ENCODE results near the gene GPR37.

Gene GPR37

GRCh38 chr7:124792002-124792401, 26.4 kb upstream of the GPR37 start:
- no peaks in the 10 kb centered on the region for H3K27me3 ChIP-seq (ENCODE audit: control insufficient read depth in 1 of 2, insufficient read depth in 1 of 2, low read length in 2 of 2)
- no peak overlapping the region for H2BK120ac ChIP-seq (ENCODE audit: low read depth, low read length)
- no peak overlapping the region for H3K4ac ChIP-seq (ENCODE audit: low read depth in 1 of 2, low read length in 2 of 2)
- H2AK5ac ChIP-seq (ENCODE audit: low read length, severe bottlenecking) = no peak overlapping the region
- H2AFZ ChIP-seq (ENCODE audit: low read depth, low read length) = no peak overlapping the region
- no peak overlapping the region for H3K4me3 ChIP-seq (ENCODE audit: insufficient read depth in 1 of 2, low read depth in 1 of 2, low read length in 2 of 2)
- no peak overlapping the region for H4K91ac ChIP-seq (ENCODE audit: low read length)
- no peak overlapping the region for H3K18ac ChIP-seq (ENCODE audit: low read depth in 1 of 2, low read length in 2 of 2)
- H3K14ac ChIP-seq (ENCODE audit: low read length in 2 of 2) = no peak overlapping the region
- H3K36me3 ChIP-seq (ENCODE audit: control insufficient read depth in 1 of 2, insufficient read depth in 2 of 2, low read depth in 1 of 2, low read length in 2 of 2) = no peaks in the 10 kb centered on the region
- no peak overlapping the region for H4K8ac ChIP-seq (ENCODE audit: low read length)
- no peak overlapping the region for H2BK12ac ChIP-seq (ENCODE audit: low read length in 2 of 2)
- DNase-seq = peak; percentile 39
- no peak overlapping the region for H3K4me2 ChIP-seq (ENCODE audit: low read length, poor library complexity, severe bottlenecking)
- H3K9me3 ChIP-seq (ENCODE audit: control insufficient read depth, low read length) = no peaks in the 10 kb centered on the region
- H3K79me1 ChIP-seq (replicated peaks; ENCODE audit: low read length, poor library complexity, severe bottlenecking) = no peaks in the 10 kb centered on the region
- no peak overlapping the region for H3K9ac ChIP-seq (ENCODE audit: low read length)
- no peak overlapping the region for H3K23ac ChIP-seq (ENCODE audit: low read length in 2 of 2)
- H3K27ac ChIP-seq (ENCODE audit: low read length, poor library complexity, severe bottlenecking) = no peak overlapping the region
- no peak overlapping the region for H2BK15ac ChIP-seq (ENCODE audit: low read depth, poor library complexity, severe bottlenecking)
- no peaks in the 10 kb centered on the region for H3K4me1 ChIP-seq (ENCODE audit: control insufficient read depth, insufficient read depth, low read depth, low read length)
- H2BK5ac ChIP-seq (ENCODE audit: low read depth, low read length, poor library complexity, severe bottlenecking) = no peak overlapping the region

DNA sequence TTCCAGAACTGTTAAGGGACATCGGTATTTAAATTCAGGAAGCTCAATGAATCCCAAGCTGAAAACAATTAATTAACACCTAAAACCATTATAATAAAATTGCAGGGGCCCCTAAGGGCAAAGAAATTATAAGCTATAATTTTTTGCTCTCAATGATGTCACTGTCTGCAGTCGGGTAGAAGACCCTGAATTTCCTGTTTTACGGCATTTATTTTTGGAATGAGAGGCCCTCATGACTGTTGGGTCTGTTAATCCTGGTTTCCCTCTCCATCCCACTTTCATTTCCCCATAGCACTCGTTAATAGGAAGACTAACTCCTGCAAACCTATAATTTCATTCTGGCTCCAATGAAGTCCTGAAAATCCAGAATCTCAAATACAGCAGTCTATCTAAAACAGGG, 25.8 kb upstream of the GPR37 start:
- Histone ChIP-seq H3K23ac (ENCODE audit: low read length in 2 of 2) (no peak overlapping the region), H2AFZ (ENCODE audit: low read depth, low read length) (no peak overlapping the region), H3K4me1 (ENCODE audit: control insufficient read depth, insufficient read depth, low read depth, low read length) (no peaks in the 10 kb centered on the region), H2AK5ac (ENCODE audit: low read length, severe bottlenecking) (no peak overlapping the region), H3K79me1 (replicated peaks; ENCODE audit: low read length, poor library complexity, severe bottlenecking) (no peaks in the 10 kb centered on the region), H3K27me3 (ENCODE audit: control insufficient read depth in 1 of 2, insufficient read depth in 1 of 2, low read length in 2 of 2) (no peaks in the 10 kb centered on the region), H3K18ac (ENCODE audit: low read depth in 1 of 2, low read length in 2 of 2) (no peak overlapping the region), H2BK5ac (ENCODE audit: low read depth, low read length, poor library complexity, severe bottlenecking) (no peak overlapping the region), H4K91ac (ENCODE audit: low read length) (no peak overlapping the region), H2BK120ac (ENCODE audit: low read depth, low read length) (no peak overlapping the region), H3K4me3 (ENCODE audit: insufficient read depth in 1 of 2, low read depth in 1 of 2, low read length in 2 of 2) (no peak overlapping the region), H3K4me2 (ENCODE audit: low read length, poor library complexity, severe bottlenecking) (no peak overlapping the region), H3K9me3 (ENCODE audit: control insufficient read depth, low read length) (no peaks in the 10 kb centered on the region), H2BK15ac (ENCODE audit: low read depth, poor library complexity, severe bottlenecking) (no peak overlapping the region), H3K14ac (ENCODE audit: low read length in 2 of 2) (no peak overlapping the region), H4K8ac (ENCODE audit: low read length) (no peak overlapping the region), H2BK12ac (ENCODE audit: low read length in 2 of 2) (no peak overlapping the region), H3K4ac (ENCODE audit: low read depth in 1 of 2, low read length in 2 of 2) (no peak overlapping the region), H3K9ac (ENCODE audit: low read length) (no peak overlapping the region), H3K27ac (ENCODE audit: low read length, poor library complexity, severe bottlenecking) (no peak overlapping the region), H3K36me3 (ENCODE audit: control insufficient read depth in 1 of 2, insufficient read depth in 2 of 2, low read depth in 1 of 2, low read length in 2 of 2) (no peaks in the 10 kb centered on the region)
- WGBS = 74% methylated on average over 3 of the region's 4 CpGs
- DNase-seq = no peak

DNA sequence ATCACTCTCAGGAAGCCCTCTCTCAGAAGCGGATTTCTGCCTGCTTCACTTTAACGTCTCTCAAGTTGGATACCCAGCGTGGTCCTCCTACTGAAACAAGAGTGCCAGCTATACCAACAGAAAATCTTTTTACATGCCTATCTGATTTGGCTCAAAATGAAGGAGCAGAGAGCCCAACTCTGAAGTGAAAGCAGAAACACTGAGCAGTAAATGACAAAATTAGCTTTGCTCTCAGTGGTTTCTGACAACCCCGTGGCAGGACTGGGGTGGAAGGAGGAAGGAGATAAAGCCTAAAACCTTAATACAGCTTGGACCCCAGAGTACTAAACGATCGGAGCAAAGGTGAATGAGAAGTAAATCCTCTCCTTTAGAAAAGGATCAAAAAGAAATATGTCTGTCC, 25.1 kb upstream of the GPR37 start:
- no peak overlapping the region for H3K14ac ChIP-seq (ENCODE audit: low read length in 2 of 2)
- no peak for DNase-seq
- 90% methylated on average over 4 of the region's 6 CpGs for WGBS
- H3K4ac ChIP-seq (ENCODE audit: low read depth in 1 of 2, low read length in 2 of 2) = no peak overlapping the region
- H3K4me1 ChIP-seq (ENCODE audit: control insufficient read depth, insufficient read depth, low read depth, low read length) = no peaks in the 10 kb centered on the region
- no peaks in the 10 kb centered on the region for H3K9me3 ChIP-seq (ENCODE audit: control insufficient read depth, low read length)
- H3K9ac ChIP-seq (ENCODE audit: low read length) = peak overlapping the region; percentile 61
- H4K8ac ChIP-seq (ENCODE audit: low read length) = peak overlapping the region; percentile 60
- H2AFZ ChIP-seq (ENCODE audit: low read depth, low read length) = no peak overlapping the region
- H3K27me3 ChIP-seq (ENCODE audit: control insufficient read depth in 1 of 2, insufficient read depth in 1 of 2, low read length in 2 of 2) = no peaks in the 10 kb centered on the region
- H3K4me3 ChIP-seq (ENCODE audit: insufficient read depth in 1 of 2, low read depth in 1 of 2, low read length in 2 of 2) = peak overlapping the region in 1 of 2 experiments; percentile 70
- no peak overlapping the region for H2BK5ac ChIP-seq (ENCODE audit: low read depth, low read length, poor library complexity, severe bottlenecking)
- H3K27ac ChIP-seq (ENCODE audit: low read length, poor library complexity, severe bottlenecking) = no peak overlapping the region
- H2BK12ac ChIP-seq (ENCODE audit: low read length in 2 of 2) = no peak overlapping the region
- no peak overlapping the region for H2BK15ac ChIP-seq (ENCODE audit: low read depth, poor library complexity, severe bottlenecking)
- no peaks in the 10 kb centered on the region for H3K79me1 ChIP-seq (replicated peaks; ENCODE audit: low read length, poor library complexity, severe bottlenecking)
- no peak overlapping the region for H4K91ac ChIP-seq (ENCODE audit: low read length)
- no peaks in the 10 kb centered on the region for H3K36me3 ChIP-seq (ENCODE audit: control insufficient read depth in 1 of 2, insufficient read depth in 2 of 2, low read depth in 1 of 2, low read length in 2 of 2)
- H3K23ac ChIP-seq (ENCODE audit: low read length in 2 of 2) = no peak overlapping the region
- no peak overlapping the region for H2AK5ac ChIP-seq (ENCODE audit: low read length, severe bottlenecking)
- no peak overlapping the region for H3K4me2 ChIP-seq (ENCODE audit: low read length, poor library complexity, severe bottlenecking)
- no peak overlapping the region for H3K18ac ChIP-seq (ENCODE audit: low read depth in 1 of 2, low read length in 2 of 2)
- no peak overlapping the region for H2BK120ac ChIP-seq (ENCODE audit: low read depth, low read length)

- Histone ChIP-seq H3K9me3 (ENCODE audit: control insufficient read depth, low read length) (no peaks in the 10 kb centered on the region), H3K9ac (ENCODE audit: low read length) (no peak overlapping the region), H3K18ac (ENCODE audit: low read depth in 1 of 2, low read length in 2 of 2) (no peak overlapping the region), H3K4ac (ENCODE audit: low read depth in 1 of 2, low read length in 2 of 2) (no peak overlapping the region), H3K36me3 (ENCODE audit: control insufficient read depth in 1 of 2, insufficient read depth in 2 of 2, low read depth in 1 of 2, low read length in 2 of 2) (no peaks in the 10 kb centered on the region), H3K4me2 (ENCODE audit: low read length, poor library complexity, severe bottlenecking) (no peak overlapping the region), H4K91ac (ENCODE audit: low read length) (no peak overlapping the region), H3K4me3 (ENCODE audit: insufficient read depth in 1 of 2, low read depth in 1 of 2, low read length in 2 of 2) (no peak overlapping the region), H2BK5ac (ENCODE audit: low read depth, low read length, poor library complexity, severe bottlenecking) (no peak overlapping the region), H3K27me3 (ENCODE audit: control insufficient read depth in 1 of 2, insufficient read depth in 1 of 2, low read length in 2 of 2) (no peaks in the 10 kb centered on the region), H3K4me1 (ENCODE audit: control insufficient read depth, insufficient read depth, low read depth, low read length) (peaks cover 4% of the 10 kb centered on the region), H2AK5ac (ENCODE audit: low read length, severe bottlenecking) (no peak overlapping the region), H2BK12ac (ENCODE audit: low read length in 2 of 2) (no peak overlapping the region), H3K79me1 (replicated peaks; ENCODE audit: low read length, poor library complexity, severe bottlenecking) (no peaks in the 10 kb centered on the region), H3K14ac (ENCODE audit: low read length in 2 of 2) (no peak overlapping the region), H2BK120ac (ENCODE audit: low read depth, low read length) (no peak overlapping the region), H4K8ac (ENCODE audit: low read length) (no peak overlapping the region), H2AFZ (ENCODE audit: low read depth, low read length) (no peak overlapping the region), H3K23ac (ENCODE audit: low read length in 2 of 2) (no peak overlapping the region), H2BK15ac (ENCODE audit: low read depth, poor library complexity, severe bottlenecking) (no peak overlapping the region), H3K27ac (ENCODE audit: low read length, poor library complexity, severe bottlenecking) (no peak overlapping the region)
- 91% methylated on average over 6 of the region's 6 CpGs for WGBS
- DNase-seq = no peak
Measured at GRCh38 chr7:124785994-124786393, 20.4 kb upstream of the GPR37 start.

Measured in mesenchymal stem cell (in vitro differentiated cells and primary cell).